Keratinocyte (primary cell): ENCODE measurements around the gene CCL17.

ENCODE experiments used
- CTCF ChIP-seq, 3 experiments: IDR thresholded peaks in 1 of 3; conservative IDR thresholded peaks in 1 of 3; optimal IDR thresholded peaks in 1 of 3; 2 replicates in 2 of 3; 3 replicates in 1 of 3; pipeline versions ENCODE3 to v1.5.1; 2011; ENCODE audit warnings: low read length in 3 of 3, mild to moderate bottlenecking in 3 of 3, moderate library complexity in 2 of 3, control low read depth in 1 of 3, inconsistent platforms in 1 of 3; ENCODE audit not compliant: insufficient read depth in 2 of 3; ENCODE audit errors: extremely low read depth in 1 of 3
- EZH2 ChIP-seq: IDR thresholded peaks from one replicate; pipeline ENCODE4 v1.6.1; 2012; ENCODE audit warnings: inconsistent platforms, mild to moderate bottlenecking, low read length, moderate library complexity

- TF ChIP-seq CTCF (optimal IDR thresholded peaks at IDR 0.05 in 1 of 3, IDR thresholded peaks at IDR 0.05 in 1 of 3, conservative IDR thresholded peaks at IDR 0.05 in 1 of 3; ENCODE audit: extremely low read depth in 1 of 3, insufficient read depth in 2 of 3, low read length in 3 of 3): no peak
- TF ChIP-seq EZH2: no peak
Observed at GRCh38 chr16:57371494-57372371, 32.8 kb upstream of the CCL17 start.
